NOMO-1 treated with DMSO at 0.1 percent for 48 hours (cell line): Measurements from ENCODE around the gene KRTAP4-1.
"Not testable (repeated sequence)": the region's sequence is repeated elsewhere in the genome, so short reads cannot be mapped to it uniquely, and the experiment has no call there.

Source experiments
- DNase-seq: peaks from one replicate; lab custom pipeline; 2025; ENCODE audit not compliant: unreplicated experiment; lab: John Stamatoyannopoulos, UW

The KRTAP4-1 gene

DNA sequence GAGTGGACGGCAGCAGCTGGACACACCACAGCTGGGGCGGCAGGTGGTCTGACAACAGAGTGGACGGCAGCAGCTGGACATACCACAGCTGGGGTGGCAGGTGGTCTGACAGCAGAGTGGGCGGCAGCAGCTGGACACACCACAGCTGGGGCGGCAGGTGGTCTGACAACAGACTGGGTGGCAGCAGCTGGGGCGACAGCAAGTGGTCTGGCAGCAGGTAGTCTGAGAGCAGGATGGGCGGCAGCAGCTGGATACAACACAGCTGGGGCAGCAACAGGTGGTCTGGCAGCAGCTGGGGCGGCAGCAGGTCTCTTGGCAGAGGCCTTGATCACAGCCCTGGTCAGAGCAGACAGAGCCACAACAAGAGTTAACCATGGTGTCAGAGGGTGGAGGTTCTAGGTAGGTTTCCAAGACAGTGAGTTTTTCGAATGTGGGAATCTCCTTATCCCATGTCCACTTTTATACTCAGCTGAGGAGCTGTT, at the start of gene KRTAP4-1:
Gene KRTAP4-1, minus strand, starts transcription at position 432 of the 482 bp plus-strand sequence. Its CDS starts 57 bp downstream, at position 375.
- no peak for DNase-seq

DNA sequence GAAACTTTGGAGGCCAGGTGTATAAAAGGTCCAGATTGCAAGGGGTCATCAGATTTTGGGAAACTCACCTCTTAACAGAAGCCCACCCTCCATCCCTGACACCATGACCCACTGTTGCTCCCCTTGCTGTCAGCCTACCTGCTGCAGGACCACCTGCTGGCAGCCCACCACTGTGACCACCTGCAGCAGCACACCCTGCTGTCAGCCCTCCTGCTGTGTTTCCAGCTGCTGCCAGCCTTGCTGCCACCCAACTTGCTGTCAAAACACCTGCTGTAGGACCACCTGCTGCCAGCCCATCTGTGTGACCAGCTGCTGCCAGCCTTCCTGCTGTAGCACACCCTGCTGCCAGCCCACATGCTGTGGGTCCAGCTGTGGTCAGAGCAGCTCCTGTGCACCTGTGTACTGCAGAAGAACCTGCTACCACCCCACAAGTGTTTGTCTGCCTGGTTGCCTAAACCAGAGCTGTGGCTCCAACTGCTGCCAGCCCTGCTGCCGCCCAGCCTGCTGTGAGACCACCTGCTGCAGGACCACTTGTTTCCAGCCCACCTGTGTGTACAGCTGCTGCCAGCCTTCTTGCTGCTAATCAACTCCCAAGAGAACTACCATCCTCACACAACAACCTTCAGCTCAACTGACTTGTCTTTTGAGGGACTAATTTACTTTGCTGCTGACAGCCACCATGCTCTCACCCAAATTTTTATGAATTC, 47.8 kb upstream of the KRTAP4-1 start, which contains the start of gene KRTAP9-3:
Gene KRTAP9-3, plus strand, starts transcription at position 51 of the 707 bp plus-strand sequence. Its CDS starts 53 bp downstream, at position 104.
- DNase-seq, result not testable (repeated sequence)

DNA sequence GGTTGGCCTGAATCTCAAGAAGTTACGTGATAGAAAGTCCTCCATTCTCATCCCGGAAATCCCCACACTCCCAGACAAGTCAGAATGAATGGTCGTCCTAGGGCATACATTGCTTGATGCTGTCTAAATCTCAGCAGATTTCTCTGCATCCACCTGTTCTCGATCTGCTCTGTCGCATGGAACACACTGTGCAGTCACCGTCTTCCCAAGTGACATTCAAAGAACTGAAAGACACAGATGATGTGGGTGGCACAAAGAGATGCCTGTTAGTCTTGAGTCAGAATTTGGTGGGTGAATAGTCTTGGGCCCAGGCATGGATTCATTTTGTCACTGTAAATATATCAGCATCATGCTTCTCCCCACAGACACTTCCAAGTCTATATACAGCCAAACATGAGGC, 47.0 kb upstream of the KRTAP4-1 start:
- no peak for DNase-seq

DNA sequence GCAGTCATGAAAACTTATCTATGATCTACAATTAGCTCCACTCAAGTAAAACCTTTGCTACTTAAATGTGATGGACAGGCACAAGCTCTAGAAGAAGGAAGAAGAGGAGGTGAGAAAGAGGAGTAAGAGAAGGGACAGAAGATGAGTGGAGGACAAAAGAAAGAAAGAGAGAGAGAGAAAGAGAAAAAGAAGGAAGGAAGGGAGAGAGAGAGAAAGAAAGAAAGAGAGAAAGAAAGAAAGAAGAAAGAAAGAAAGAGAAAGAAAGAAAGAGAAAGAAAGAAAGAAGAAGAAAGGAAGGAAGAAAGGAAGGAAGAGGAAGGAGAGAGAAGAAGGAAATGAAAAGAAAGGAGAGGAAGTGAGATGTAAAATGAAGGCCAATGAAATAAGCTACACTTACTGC, 45.4 kb upstream of the KRTAP4-1 start:
- DNase-seq, result no peak

DNA sequence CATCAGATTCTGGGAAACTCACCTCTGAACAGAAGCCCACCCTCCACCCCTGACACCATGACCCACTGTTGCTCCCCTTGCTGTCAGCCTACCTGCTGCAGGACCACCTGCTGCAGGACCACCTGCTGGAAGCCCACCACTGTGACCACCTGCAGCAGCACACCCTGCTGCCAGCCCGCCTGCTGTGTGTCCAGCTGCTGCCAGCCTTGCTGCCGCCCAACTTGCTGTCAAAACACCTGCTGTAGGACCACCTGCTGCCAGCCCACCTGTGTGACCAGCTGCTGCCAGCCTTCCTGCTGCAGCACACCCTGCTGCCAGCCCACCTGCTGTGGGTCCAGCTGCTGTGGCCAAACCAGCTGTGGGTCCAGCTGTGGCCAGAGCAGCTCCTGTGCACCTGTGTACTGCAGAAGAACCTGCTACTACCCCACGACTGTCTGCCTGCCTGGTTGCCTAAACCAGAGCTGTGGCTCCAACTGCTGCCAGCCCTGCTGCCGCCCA, 41.9 kb upstream of the KRTAP4-1 start, which contains the start of gene KRTAP9-2:
Gene KRTAP9-2, plus strand, starts transcription at position 51 of the 498 bp plus-strand sequence. Its CDS starts 7 bp downstream, at position 58.
- not testable (repeated sequence) for DNase-seq

DNA sequence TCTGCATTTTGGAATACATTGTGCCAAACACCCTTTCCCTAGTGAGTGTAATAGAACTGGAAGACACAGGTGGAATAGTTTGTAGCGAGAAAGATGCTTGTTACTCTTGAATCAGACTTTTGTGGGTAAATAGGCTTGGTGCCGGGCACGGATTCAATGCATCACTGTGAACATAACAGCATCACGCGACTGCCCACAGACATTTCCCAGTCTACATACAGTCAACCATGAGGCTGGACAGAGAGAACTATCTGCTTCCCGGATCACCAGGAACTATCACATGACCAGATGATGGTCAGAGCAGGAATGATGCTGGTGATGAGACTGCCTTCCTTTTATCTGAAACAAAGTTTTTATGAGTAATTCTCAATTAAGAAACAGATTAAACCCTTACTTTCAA, 41.3 kb upstream of the KRTAP4-1 start:
- DNase-seq, result no peak

DNA sequence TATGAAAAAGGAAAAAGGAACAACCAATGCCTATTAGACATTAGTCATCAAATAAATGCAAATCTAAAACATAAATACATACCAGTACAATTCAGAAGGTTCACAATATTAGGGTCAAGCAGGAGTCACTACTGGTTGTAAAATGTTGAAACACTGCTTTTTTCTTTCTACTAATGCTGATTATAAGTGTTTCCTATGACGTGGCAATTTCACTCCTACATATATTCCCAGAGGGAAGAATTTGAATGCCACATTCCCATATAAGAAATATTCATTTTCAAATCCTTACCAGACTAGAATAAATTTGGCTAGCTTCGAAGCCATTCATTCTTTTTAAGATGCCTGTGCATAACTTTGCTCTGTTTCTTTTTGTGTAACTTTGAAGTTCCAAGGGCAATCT, 39.1 kb upstream of the KRTAP4-1 start:
- DNase-seq, result no peak

DNA sequence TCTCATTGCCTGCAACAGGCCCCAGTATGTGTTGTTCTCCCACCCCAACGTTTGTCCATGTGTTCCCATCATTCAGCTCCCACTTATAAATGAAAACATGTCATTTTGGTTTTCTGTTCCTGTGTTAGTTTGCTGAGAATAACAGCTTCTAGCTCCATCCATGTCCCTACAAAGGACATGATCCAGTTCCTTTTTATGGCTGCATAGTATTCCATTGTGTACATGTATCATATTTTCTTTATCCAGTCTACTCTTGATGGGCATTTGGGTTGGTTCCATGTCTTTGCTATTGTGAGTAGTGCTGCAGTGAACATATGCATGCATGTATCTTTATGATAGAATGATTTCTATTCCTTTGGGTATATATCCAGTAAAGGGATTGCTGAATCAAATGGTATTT, 31.0 kb upstream of the KRTAP4-1 start:
- DNase-seq, result no peak

DNA sequence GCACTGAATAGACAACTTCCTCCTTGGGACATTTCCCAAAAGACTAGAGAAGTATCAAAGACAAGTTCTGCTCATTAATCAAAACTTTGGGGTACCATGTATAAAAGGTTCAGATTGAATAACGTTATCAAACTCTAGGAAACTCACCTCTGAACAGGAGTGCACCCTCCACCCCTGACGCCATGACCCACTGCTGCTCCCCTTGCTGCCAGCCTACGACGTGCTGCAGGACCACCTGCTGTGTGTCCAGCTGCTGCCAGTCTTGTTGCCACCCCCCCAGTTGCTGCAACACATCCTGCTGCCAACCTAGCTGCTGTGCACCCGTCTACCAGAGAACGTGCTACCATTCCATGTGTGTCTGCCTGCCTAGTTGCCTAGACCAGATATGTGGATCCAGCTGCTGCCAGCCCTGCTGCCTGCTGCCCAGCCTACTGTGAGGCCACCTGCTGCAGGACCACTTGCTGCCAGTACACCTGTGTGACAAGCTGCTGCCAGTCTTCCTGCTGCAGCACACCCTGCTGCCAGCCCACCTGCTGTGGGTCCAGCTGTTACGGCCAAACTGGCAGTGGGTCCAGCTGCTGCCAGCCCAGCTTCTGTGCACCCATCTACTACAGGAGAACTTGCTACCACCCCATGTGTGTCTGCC, 27.9 kb upstream of the KRTAP4-1 start:
- DNase-seq, result no peak

DNA sequence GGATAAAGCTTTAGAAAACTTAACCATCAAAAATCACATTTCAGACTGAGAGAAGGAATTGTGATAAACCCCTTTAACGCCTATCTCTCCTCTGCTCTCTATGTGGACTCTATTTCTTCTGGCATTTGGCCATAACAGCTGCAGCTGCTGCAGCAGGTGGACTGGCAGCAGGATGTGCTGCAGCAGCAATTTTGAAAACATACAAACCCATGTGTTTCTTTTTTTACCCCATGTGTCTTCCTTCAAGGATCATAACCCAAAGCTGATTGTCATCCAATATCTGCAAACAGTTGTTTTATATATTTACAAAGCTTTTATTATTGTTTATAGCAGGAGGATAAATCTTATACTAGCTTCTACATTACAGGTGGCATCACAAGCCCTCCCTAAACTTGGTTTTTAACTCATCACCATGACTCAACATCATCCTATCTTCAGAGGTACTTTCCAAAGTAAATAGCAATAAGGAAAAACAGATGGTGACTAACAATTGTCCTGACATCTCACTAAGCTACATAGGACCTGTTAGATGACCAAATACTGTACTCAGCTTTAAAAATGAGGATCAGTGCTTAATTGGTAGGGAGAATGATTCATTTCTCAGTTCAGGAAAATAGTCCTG, 27.2 kb upstream of the KRTAP4-1 start:
- DNase-seq, result no peak

DNA sequence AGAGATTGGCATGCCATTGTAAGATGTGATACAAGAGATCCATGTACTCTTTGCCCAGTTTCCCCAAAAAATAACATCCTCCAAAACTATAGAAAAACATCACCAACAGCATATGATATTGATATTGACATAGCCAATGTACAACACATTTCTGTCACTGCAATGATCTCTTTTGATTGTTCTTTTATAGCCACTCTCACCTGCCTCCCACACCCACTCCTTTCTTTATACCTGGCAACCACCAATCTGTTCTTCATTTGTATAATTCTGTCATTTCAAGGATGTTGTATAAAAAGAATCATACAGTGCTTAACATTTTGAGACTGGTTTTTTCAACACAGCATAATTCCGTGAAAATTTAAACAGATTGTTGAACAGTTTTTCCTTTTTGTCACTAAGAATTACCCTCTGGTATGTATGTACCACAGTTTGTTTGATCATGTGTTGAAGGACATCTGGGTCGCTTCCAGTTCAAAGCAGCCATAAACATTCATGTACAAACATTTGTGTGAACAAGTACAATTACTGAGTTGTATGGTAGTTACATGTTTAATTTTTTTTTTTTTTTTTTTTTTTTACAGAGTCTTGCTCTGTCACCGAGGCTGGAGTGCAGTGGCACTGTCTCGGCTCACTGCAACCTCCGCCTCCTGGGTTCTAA, 14.8 kb upstream of the KRTAP4-1 start:
- no peak for DNase-seq

DNA sequence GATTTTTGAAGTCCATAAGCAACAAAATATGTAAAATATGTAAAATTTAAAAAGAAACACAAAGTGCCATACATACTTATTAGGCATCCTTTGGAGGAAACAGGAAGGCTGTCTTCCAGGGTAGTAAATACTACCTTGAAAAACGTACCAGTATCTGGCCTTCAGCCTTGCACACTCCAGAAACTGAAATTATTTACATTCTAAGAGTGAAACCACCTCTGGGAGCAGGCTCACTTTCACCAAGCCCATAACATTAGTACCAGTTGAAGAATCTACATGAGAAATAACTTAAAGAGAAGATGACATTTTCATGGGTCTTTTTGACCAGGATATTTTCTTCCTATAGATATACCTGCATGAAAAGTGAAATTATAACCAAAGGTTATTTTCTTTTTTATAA, 11.4 kb upstream of the KRTAP4-1 start:
- no peak for DNase-seq

DNA sequence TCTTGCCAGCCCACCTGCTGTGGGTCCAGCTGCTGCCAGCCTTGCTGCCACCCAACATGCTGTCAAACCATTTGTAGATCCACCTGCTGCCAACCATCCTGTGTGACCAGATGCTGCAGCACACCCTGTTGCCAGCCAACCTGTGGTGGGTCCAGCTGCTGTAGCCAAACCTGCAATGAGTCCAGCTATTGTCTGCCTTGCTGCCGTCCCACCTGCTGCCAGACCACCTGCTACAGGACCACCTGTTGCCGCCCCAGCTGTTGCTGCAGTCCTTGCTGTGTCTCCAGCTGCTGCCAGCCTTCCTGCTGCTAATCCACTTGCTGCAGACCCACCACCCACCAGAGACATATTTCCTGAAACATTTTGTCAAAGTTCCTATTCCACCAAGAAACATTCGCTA, 5.6 kb upstream of the KRTAP4-1 start:
- DNase-seq, result no peak

DNA sequence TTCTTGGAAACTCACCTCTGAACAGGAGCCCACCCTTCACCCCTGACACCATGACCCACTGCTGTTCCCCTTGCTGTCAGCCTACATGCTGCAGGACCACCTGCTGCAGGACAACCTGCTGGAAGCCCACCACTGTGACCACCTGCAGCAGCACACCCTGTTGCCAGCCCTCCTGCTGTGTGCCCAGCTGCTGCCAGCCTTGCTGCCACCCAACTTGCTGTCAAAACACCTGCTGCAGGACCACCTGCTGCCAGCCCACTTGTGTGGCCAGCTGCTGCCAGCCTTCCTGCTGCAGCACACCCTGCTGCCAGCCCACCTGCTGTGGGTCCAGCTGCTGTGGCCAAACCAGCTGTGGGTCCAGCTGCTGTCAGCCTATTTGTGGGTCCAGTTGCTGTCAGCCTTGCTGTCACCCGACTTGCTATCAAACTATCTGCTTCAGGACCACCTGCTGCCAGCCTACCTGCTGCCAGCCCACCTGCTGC, 5.2 kb upstream of the KRTAP4-1 start, which contains the start of gene KRTAP9-1:
Gene KRTAP9-1, plus strand, starts transcription at position 51 of the 482 bp plus-strand sequence. Its CDS starts 0 bp downstream, at position 51.
- not testable (repeated sequence) for DNase-seq

DNA sequence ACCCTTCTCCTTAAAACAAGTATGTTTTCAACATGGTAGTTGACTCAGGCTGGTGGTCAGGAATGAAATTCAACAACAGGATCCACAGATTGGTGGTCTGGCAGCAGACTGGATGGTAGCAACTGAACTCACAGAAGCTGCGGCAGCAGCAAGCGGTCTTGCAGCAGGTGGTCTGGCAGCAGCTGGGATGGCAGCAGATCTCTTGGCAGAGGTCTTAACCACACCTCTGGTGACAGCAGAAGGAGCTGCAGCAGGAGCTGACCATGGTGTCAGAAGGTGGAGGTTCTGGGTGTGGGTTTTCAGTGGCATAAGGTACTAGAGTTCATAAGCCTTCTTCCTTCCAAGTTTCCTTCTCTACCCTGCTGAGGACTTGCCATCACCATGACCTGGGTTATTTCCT, 2.2 kb upstream of the KRTAP4-1 start:
- DNase-seq, result no peak

DNA sequence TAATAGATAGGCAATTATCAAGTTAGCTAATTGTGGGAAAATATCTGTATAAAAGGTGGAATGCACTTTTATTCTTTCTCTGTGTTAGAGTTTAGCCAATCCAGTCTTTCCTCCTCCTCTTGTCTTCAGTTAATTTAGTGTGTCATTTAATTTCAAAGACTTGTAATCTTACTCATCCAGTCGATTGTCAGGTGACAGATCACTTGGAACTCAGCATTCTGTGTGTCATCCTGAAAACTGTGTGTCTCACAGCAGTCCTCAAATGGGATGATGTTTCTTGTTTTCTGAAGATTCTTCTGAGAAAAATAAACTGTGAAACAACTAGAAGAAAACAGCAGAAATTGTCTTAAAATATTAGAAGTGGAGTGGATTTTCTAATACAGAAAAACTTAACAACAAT, 290 bp upstream of the KRTAP4-1 start:
- no peak for DNase-seq

DNA sequence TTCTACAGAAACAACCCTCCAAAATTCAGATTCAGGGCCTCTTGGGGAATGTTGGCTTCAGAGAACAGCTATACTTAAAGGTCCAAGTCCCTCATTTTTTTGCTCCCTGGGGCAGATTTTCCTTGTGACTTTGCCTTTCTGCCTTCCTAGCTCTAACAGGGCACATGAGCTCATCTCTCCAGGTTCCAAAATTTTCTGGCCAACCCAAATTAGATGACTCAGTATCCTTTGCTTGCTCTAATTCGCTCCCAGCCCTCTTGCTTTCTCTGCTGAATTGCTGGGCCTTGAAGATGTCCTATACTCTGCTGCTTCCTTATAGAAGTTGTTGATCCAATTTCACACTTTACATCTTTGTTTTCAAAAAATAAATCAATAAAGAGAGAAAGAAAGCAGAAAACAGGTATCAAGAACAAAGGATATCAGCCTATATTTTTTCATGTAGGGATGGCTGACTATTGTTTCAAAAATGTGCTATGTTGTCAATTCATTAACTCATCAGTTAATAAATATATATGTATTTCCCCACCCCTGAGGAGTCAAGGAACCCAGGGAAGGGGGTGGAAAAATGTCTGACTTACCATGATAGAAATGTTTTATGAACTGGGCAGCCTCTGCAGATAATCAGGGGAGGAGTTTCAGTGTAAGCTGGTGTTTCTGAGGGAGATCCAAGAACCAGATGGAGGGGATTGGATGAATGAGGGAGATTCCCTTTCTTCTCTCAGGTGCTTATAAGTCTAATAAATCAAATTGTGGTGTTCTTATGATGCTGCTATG, 5.7 kb downstream of the KRTAP4-1 start:
- no peak for DNase-seq

DNA sequence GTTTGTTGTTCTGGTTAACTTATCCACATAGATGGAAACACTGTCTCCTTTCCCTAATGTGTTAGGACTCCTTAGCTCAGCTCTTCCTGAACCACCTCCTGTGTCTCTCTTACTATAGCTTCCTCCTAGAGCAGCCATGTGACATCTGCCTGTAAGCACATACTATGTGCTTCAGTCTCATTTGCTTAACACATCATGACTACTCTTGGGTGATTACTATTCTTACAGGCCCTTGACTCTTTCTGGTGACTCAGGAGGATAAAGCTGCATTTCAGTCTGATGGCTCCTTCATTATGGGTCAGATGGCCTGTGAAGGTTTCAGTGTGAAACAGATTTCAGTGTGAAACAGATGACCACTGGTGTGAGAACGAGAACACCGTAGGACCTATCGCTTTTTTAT, 6.4 kb downstream of the KRTAP4-1 start:
- no peak for DNase-seq

DNA sequence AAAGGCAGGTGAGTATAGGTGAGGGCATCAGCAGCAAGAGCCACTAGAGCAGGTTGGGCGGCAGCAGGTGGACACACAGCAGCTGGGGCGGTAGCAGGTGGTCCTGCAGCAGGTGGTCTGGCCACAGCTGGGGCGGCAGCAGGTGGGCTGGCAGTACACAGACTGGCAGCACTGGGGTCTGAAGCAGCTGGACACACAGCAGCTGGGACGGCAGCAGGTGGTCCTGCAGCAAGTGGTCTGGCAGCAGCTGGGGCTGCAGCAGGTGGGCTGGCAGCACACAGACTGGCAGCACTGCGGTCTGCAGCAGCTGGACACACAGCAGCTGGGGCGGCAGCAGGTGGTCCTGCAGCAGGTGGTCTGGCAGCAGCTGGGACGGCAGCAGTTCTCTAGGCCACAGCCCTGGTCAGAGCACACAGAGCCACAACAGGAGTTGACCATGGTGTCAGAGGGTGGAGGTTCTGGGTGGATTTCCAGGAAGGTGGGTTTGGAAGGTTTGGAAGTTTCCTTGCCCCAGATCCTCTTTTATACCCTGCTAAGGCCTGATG, 6.9 kb downstream of the KRTAP4-1 start, which contains the start of gene KRTAP4-2:
Gene KRTAP4-2, minus strand, starts transcription at position 495 of the 545 bp plus-strand sequence. Its CDS starts 57 bp downstream, at position 438.
- no peak for DNase-seq
